T-helper 1 cell (primary cell): Measurements from ENCODE around the gene SSTR3.

Experiments used
- DNase-seq, 5 donors: peaks; one replicate each; pipeline ENCODE4 v3.0.0-alpha.2; 2012 to 2020

Gene SSTR3

GRCh38 chr22:37228106-37229011, 16.1 kb upstream of the SSTR3 start:
- DNase-seq = peak in 2 of 5 donors; percentile 28 to 71

- DNase-seq = no peak
These were observed 14.2 kb upstream of the SSTR3 start for GRCh38 chr22:37226514-37226913.

- DNase-seq = no peak
These were observed 13.8 kb upstream of the SSTR3 start for GRCh38 chr22:37226087-37226486.

- DNase-seq = peak in 1 of 5 donors; percentile 34
These were observed 13.2 kb upstream of the SSTR3 start for GRCh38 chr22:37225481-37225880.

GRCh38 chr22:37224757-37225420, 12.6 kb upstream of the SSTR3 start:
- DNase-seq = no peak

GRCh38 chr22:37223965-37224551, 11.8 kb upstream of the SSTR3 start:
- peak in 1 of 5 donors; percentile 35 for DNase-seq

GRCh38 chr22:37222440-37222971, 10.2 kb upstream of the SSTR3 start:
- DNase-seq = peak in 1 of 5 donors; percentile 92

GRCh38 chr22:37221424-37222333, 9.4 kb upstream of the SSTR3 start:
- no peak for DNase-seq

- peak in 1 of 5 donors; percentile 54 for DNase-seq
These were observed 8.3 kb upstream of the SSTR3 start for GRCh38 chr22:37220543-37220981.

- no peak for DNase-seq
These were observed 7.3 kb upstream of the SSTR3 start for GRCh38 chr22:37219533-37219932.

GRCh38 chr22:37218771-37219411, 6.6 kb upstream of the SSTR3 start:
- DNase-seq = peak; percentile 40 to 80 (median 69)

- DNase-seq = no peak
These were observed 6.1 kb upstream of the SSTR3 start for GRCh38 chr22:37218399-37218770.

- DNase-seq = no peak
These were observed 3.6 kb upstream of the SSTR3 start for GRCh38 chr22:37215890-37216289.

GRCh38 chr22:37214731-37215030, 2.4 kb upstream of the SSTR3 start:
- DNase-seq = no peak

- no peak for DNase-seq
These were observed 1.9 kb upstream of the SSTR3 start for GRCh38 chr22:37213941-37214730.

- DNase-seq = no peak
These were observed 1.1 kb upstream of the SSTR3 start for GRCh38 chr22:37213218-37213855.

- DNase-seq = no peak
These were observed 457 bp downstream of the SSTR3 start for GRCh38 chr22:37211866-37212173.

GRCh38 chr22:37211075-37211865, 1.0 kb downstream of the SSTR3 start:
- DNase-seq = no peak

- DNase-seq = no peak
These were observed 2.1 kb downstream of the SSTR3 start for GRCh38 chr22:37210041-37210803.
